ENCODE data around the gene MYH13.

Gene MYH13

GRCh38 chr17:10339051-10339450, 33.8 kb downstream of the MYH13 start:
- DNase-seq = no peak

DNA sequence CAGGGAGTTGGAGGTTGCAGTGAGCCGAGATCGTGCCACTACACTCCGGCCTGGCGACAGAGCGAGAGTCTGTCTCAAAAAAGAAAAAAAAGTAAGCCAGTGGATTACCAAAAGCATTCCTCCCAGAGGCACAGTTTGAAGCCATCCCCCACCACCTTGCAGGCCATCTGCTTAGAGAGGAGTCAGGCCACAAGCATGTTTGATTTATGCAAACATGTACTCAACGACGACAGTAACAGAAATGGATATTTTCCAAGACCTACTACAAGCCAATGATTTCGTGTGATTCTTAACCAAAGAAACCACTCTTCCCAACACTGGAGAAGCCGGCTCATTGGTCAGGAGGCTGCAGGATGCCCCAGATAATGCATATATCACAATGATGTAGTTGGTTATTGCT, 34.8 kb downstream of the MYH13 start:
- DNase-seq = no peak

DNA sequence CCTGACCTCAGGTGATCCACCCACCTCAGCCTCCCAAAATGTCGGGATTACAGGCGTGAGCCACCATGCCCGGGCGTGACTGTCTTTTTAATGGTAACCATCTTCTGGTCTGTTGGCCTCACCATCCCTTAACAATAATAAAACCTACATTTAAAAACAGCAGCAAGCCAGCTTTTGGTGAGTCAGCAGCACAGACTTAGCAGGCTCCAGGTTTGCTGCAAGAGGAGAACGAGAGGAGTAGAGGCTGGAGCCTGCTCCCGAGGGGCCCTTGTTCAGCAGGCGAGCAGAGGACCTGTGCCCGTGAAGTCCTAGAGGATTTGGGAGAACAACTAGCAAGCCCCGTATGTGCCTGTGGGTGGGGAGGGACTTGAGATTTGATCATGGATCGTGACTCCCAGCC, 35.7 kb downstream of the MYH13 start:
- no peak for DNase-seq

- no peak for DNase-seq
These were observed 36.4 kb downstream of the MYH13 start for GRCh38 chr17:10336393-10336792.

DNA sequence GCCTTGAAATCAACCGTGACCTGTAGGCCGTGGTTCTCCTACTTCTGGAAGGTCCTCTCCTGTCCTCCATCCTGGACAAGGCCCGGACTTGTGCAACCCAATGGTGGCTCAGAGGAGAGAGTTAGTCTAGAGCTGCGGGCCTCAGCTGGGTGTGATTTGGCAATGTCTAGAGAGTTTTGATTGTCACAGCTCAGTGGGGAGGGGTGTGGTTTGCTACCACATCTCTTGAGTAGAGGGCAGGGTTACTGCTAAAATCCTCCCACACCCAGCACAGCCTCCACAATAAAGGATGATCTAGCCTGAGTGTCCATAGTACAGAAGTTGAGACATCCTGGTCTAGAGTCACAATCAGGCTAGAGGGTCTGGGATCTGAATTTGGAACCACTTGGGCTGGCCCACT, 40.3 kb downstream of the MYH13 start:
- DNase-seq = no peak

- no peak for DNase-seq
These were observed 43.6 kb downstream of the MYH13 start for GRCh38 chr17:10328971-10329923.

GRCh38 chr17:10328206-10328605, 44.6 kb downstream of the MYH13 start:
- DNase-seq = no peak

DNA sequence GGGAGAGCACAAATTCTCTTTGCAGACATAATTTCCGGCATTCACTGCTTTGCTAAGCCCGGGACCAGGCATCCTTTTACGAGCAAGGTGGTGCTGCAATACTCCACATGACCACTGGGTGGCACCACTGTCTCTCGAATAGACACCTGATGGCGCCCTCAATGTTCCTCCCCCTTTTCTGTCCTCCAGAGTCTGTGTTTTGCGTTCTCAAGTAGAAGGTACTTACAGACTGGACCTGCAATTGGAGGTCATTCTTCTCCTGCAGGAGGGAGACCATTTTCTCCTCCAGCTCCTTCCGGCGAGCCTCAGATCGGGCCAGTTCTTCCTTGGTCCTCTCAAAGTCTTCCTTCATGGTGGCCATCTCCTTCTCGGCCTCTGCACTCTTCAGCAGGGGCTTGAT, 45.2 kb downstream of the MYH13 start:
- DNase-seq = no peak

- DNase-seq = no peak
These were observed 47.6 kb downstream of the MYH13 start for GRCh38 chr17:10325031-10325695.

GRCh38 chr17:10323812-10324610, 48.8 kb downstream of the MYH13 start:
- no peak for DNase-seq

DNA sequence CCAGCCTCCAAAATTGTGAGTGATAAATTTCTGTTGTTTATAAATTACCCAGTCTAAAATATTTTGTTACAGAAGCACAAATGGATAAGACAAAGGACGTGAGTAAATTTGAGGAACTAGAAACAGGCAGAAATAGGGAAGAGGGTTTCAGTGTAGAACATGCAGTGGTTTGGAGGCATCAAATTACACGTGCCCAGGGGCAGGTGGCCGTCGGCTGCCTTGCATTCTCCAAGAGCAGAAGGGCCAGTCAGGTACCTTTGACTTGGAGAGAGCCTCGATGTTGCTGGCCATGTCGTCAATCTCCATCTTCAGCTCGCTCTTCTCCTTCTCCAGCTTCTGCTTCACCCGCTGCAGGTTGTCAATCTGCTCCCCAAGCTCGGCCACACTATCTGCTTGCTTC, 54.3 kb downstream of the MYH13 start:
- DNase-seq = no peak

GRCh38 chr17:10317543-10317834, 55.3 kb downstream of the MYH13 start:
- DNase-seq = no peak

- no peak for DNase-seq
These were observed 55.8 kb downstream of the MYH13 start for GRCh38 chr17:10316801-10317542.

GRCh38 chr17:10314329-10314728, 58.5 kb downstream of the MYH13 start:
- DNase-seq = no peak

DNA sequence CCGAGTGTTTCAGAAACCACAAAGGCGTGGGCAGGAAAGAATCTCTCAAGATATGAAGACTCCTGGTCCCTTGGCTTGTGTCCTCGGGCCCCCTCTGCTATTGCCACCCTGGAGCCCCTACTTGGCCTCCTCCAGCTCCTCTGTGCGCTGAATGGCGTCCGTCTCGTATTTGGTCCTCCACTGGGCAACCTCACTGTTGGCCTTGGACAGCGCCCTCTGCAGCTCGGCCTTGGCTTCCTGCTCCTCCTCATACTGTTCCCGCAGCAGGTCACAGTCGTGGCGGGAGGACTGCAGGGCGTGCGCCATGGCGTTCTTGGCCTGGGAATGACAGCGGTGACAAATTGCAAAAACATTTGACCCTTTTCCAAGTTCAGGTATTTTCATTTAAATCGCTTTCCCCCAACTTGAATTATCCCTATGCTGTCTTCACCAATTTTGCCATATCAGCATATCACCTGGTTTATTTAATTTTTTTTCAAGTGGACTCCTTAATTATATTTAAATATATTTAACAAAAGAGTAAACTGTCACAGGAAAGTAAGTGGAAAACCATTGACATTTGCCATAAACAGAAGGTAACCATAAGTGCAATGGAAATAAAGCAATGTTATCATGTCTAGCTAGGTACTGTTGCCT, 59.7 kb downstream of the MYH13 start:
- DNase-seq = no peak

GRCh38 chr17:10311131-10311530, 61.7 kb downstream of the MYH13 start:
- DNase-seq = no peak

- no peak for DNase-seq
These were observed 63.5 kb downstream of the MYH13 start for GRCh38 chr17:10309003-10309974.

- DNase-seq = no peak
These were observed 66.2 kb downstream of the MYH13 start for GRCh38 chr17:10306585-10306984.

DNA sequence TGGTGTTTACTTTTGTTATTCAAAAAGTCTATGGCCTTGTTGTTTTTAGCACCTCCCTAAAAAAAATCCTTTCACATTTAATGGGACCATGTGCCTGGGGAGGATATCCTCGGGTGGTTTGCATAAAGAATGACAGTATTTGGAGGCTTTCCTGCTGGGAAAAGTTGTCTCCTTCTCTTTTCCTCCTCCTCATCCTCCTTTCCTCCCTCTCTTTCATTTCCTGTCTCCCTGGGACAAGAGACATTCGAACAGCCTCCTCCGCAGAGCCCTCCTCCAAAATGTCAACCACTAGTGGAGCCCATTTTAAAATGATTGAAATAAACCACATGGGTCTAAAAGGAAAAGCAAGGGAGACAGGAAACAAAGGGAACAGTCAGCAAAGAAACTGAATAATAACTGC, 67.4 kb downstream of the MYH13 start:
- DNase-seq = no peak

DNA sequence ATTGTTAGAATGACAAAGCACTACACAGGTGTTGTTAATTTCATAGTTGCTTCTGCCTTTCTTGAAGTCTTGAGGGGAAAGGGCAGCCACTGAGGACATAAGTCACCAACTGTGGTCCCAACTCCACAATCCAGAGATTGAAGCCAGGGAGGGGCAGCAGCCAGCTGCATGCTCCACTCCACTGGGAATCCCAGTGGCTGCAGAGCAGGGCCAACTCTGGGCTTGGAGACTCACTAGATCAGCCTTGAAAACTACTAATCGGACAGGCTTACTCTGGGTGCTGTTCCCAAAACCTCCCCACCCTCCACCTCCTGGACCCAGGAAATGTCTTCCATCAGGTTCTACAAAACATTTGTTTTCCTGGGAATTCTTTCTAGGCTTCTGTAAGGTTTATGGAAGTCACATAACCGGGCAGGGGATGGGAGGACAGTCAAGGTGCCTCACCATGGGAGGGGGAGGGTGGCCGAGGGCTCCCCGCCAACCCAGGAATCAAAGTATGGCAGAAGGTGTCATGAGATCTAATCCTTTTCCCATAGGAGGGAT, 68.0 kb downstream of the MYH13 start:
- DNase-seq = no peak

DNA sequence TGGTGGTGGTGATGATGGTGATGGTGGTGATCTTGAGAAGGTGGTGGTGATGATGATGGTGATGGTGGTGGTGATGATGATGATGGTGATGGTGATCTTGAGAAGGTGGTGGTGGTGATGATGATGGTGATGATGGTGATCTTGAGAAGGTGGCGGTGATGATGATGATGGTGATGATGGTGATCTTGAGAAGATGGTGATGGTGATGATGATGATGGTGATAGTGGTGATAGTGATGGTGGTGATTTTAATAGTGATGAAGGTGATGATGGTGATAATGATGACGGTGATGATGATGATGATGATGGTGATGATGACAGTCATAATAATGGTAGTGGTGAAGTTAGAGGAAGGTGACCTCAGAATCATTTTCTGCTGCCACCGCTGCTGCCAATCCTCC, 75.1 kb downstream of the MYH13 start:
- DNase-seq = no peak

Data from activated gamma-delta T cell (primary cell).